CD14-positive monocyte (primary cell): ENCODE data around the gene SLC37A4. TPM values are rescaled to one million over a fixed set of nuclear protein-coding genes. Genes with fewer than 3 reads are reported as not detected.
"Not testable (repeated sequence)": the region's sequence is repeated elsewhere in the genome, so short reads cannot be mapped to it uniquely, and the experiment has no call there.

Experiments used
- DNase-seq, 3 donors: peaks; one replicate each; pipeline ENCODE4 v3.0.0-alpha.2; 2011 to 2022
- H2AFZ ChIP-seq: 2 replicates; pipeline ENCODE4 v1.6.0; 2012; ENCODE audit warnings: mild to moderate bottlenecking, low read depth, low read length, inconsistent platforms; ENCODE audit not compliant: insufficient read depth, poor library complexity, severe bottlenecking
- H3K27ac ChIP-seq, 2 donors: 1 replicate in 1 of 2; 2 replicates in 1 of 2; pipeline ENCODE4 v1.5.1; 2012 to 2013; ENCODE audit warnings: low read length in 2 of 2, control low read depth in 1 of 2, inconsistent platforms in 1 of 2, low read depth in 1 of 2, mild to moderate bottlenecking in 1 of 2
- H3K27me3 ChIP-seq, 2 donors: one replicate each; pipeline versions ENCODE4 v1.6.0 to v1.6.1; 2011 to 2013; ENCODE audit warnings: low read length in 2 of 2; ENCODE audit not compliant: control insufficient read depth in 2 of 2, insufficient read depth in 2 of 2
- H3K36me3 ChIP-seq, 2 donors: replicated peaks in 1 of 2; 1 replicate in 1 of 2; 2 replicates in 1 of 2; pipeline versions ENCODE4 v1.5.1 to v1.6.1; 2012 to 2013; ENCODE audit warnings: low read length in 2 of 2, control low read depth in 1 of 2, inconsistent platforms in 1 of 2, mild to moderate bottlenecking in 1 of 2; ENCODE audit not compliant: insufficient read depth in 2 of 2, control insufficient read depth in 1 of 2
- H3K4me1 ChIP-seq, 2 donors: 1 replicate in 1 of 2; 2 replicates in 1 of 2; pipeline versions ENCODE4 v1.5.1 to v1.6.1; 2012 to 2013; ENCODE audit warnings: low read length in 2 of 2, control low read depth in 1 of 2, inconsistent platforms in 1 of 2, mild to moderate bottlenecking in 1 of 2, moderate library complexity in 1 of 2; ENCODE audit not compliant: insufficient read depth in 2 of 2, control insufficient read depth in 1 of 2
- H3K4me2 ChIP-seq: replicated peaks from 2 replicates; pipeline ENCODE3; 2012; ENCODE audit warnings: low read length, moderate library complexity, mild to moderate bottlenecking; ENCODE audit not compliant: poor library complexity, severe bottlenecking; ENCODE audit errors: extremely low read depth
- H3K4me3 ChIP-seq, 3 experiments: fragments of 200-600 bp in 1 of 3; sonication (generic) in 1 of 3; replicated peaks in 1 of 3; 1 replicate in 2 of 3; 2 replicates in 1 of 3; pipeline ENCODE4 v1.5.1; 2011 to 2013; ENCODE audit warnings: low read length in 3 of 3, mild to moderate bottlenecking in 3 of 3, control low read depth in 2 of 3, low read depth in 2 of 3, inconsistent platforms in 1 of 3, moderate library complexity in 1 of 3
- H3K79me2 ChIP-seq: 2 replicates; pipeline ENCODE4 v1.6.0; 2012; ENCODE audit warnings: mild to moderate bottlenecking, control low read depth, inconsistent platforms, low read length, moderate library complexity; ENCODE audit not compliant: insufficient read depth
- H3K9ac ChIP-seq: 2 replicates; pipeline ENCODE4 v1.6.0; 2017; ENCODE audit warnings: low read length, mild to moderate bottlenecking; ENCODE audit not compliant: insufficient read depth, poor library complexity, severe bottlenecking
- H3K9me3 ChIP-seq, 2 donors: replicated peaks in 1 of 2; 1 replicate in 1 of 2; 2 replicates in 1 of 2; pipeline versions ENCODE4 v1.5.1 to v1.6.1; 2012 to 2013; ENCODE audit warnings: low read length in 2 of 2, control low read depth in 1 of 2; ENCODE audit not compliant: control insufficient read depth in 1 of 2, insufficient read depth in 1 of 2
- H4K20me1 ChIP-seq: 2 replicates; pipeline ENCODE4 v1.6.0; 2012; ENCODE audit warnings: mild to moderate bottlenecking, low read length, control low read depth, moderate library complexity; ENCODE audit not compliant: insufficient read depth
- H3K27ac Mint-ChIP-seq, 7 donors: one replicate each; pipeline ENCODE4 v1.8.0; 2020; ENCODE audit warnings: mild to moderate bottlenecking in 7 of 7, mixed read lengths in 7 of 7, moderate library complexity in 6 of 7, inconsistent platforms in 2 of 7
- H3K27me3 Mint-ChIP-seq, 3 donors: one replicate each; pipeline ENCODE4 v1.8.0; 2021 to 2022; ENCODE audit warnings: low read depth in 3 of 3, mild to moderate bottlenecking in 3 of 3, mixed read lengths in 3 of 3, moderate library complexity in 3 of 3, inconsistent platforms in 1 of 3
- H3K36me3 Mint-ChIP-seq, 2 donors: one replicate each; pipeline ENCODE4 v1.8.0; 2020; ENCODE audit warnings: mixed read lengths in 2 of 2, inconsistent platforms in 1 of 2, mild to moderate bottlenecking in 1 of 2
- H3K4me1 Mint-ChIP-seq: one replicate; pipeline ENCODE4 v1.8.0; 2020; ENCODE audit warnings: mild to moderate bottlenecking, mixed read lengths
- H3K4me3 Mint-ChIP-seq, 2 donors: one replicate each; pipeline ENCODE4 v1.8.0; 2020; ENCODE audit warnings: mild to moderate bottlenecking in 2 of 2, mixed read lengths in 2 of 2, moderate library complexity in 1 of 2
- H3K9me3 Mint-ChIP-seq, 7 donors: one replicate each; pipeline ENCODE4 v1.8.0; 2020 to 2022; ENCODE audit warnings: mixed read lengths in 7 of 7, mild to moderate bottlenecking in 6 of 7, moderate library complexity in 6 of 7, inconsistent platforms in 2 of 7
- CTCF ChIP-seq: fragments of 200-600 bp; IDR thresholded peaks from one replicate; pipeline ENCODE4 v1.8.0; 2022; ENCODE audit warnings: antibody characterized with exemption, mild to moderate bottlenecking
- WGBS: methylation state at CpG from one replicate; pipeline ENCODE4 v1.1.5; 2013; ENCODE audit warnings: missing lambda C conversion rate; ENCODE audit not compliant: insufficient coverage; 5-methylcytosine and 5-hydroxymethylcytosine counted together
- intact Hi-C, 2 donors: fragments of 100-400 bp; cut with micrococcal nuclease; formaldehyde crosslinking; loops; one replicate each; pipeline versions ENCODE4 v1.15.0 to v1.15.1; 2023
- polyA plus RNA-seq, 3 donors: library from polyadenylated mRNA; depleted of rRNA in 1 of 3; unstranded in 2 of 3; stranded (reverse) in 1 of 3; fragments of 300-500 nt in 2 of 3; fragments of >200 nt in 1 of 3; fragmentation: Illumina TruSeq in 2 of 3; gene quantifications; 1 replicate in 2 of 3; 2 replicates in 1 of 3; pipeline ENCODE4 v1.2.3, GENCODE V29; 2012 to 2021

Gene SLC37A4
- polyA plus RNA-seq, 3 donors = 5.9 to 8.0 (median 7.2) TPM

GRCh38 chr11:119038884-119039283 is 8.2 kb upstream of the SLC37A4 start:
- intact Hi-C loops = no loop called here

GRCh38 chr11:119034813-119035212 is 4.1 kb upstream of the SLC37A4 start:
- peaks cover 12% of the 10 kb centered on the region for H3K4me1 Mint-ChIP-seq
- H3K4me3 ChIP-seq = no peak overlapping the region

More at GRCh38 chr11:119038884-119039283, 8.2 kb upstream of the SLC37A4 start:
- Mint-ChIP-seq H3K36me3 (no peaks in the 10 kb centered on the region), H3K4me3 (no peak overlapping the region), H3K4me1 (peaks cover 11% of the 10 kb centered on the region), H3K27me3 (peaks cover 0 to 5% (median 2%) of the 10 kb centered on the region in 3 donors), H3K27ac (no peak overlapping the region), H3K9me3 (no peaks in the 10 kb centered on the region)
- Histone ChIP-seq H3K9me3 (no peaks in the 10 kb centered on the region), H3K27me3 (no peaks in the 10 kb centered on the region), H3K4me3 (no peak overlapping the region), H3K27ac (no peak overlapping the region), H3K36me3 (no peaks in the 10 kb centered on the region), H2AFZ (no peak overlapping the region), H3K4me2 (no peak overlapping the region), H3K9ac (no peak overlapping the region), H4K20me1 (no peaks in the 10 kb centered on the region), H3K4me1 (no peaks in the 10 kb centered on the region), H3K79me2 (no peaks in the 10 kb centered on the region)
- TF ChIP-seq CTCF = no peak
- no peak for DNase-seq
- WGBS = 90% methylated on average over 3 of the region's 5 CpGs

GRCh38 chr11:119033421-119033820 is 2.7 kb upstream of the SLC37A4 start:
- WGBS = no CpG with 5 or more reads among the region's 10 CpGs
- not testable (repeated sequence) for H3K27ac Mint-ChIP-seq, H3K4me3 ChIP-seq, H3K9me3 ChIP-seq, H3K9ac ChIP-seq, H3K27me3 Mint-ChIP-seq, H4K20me1 ChIP-seq, H3K9me3 Mint-ChIP-seq, H3K36me3 Mint-ChIP-seq, H3K79me2 ChIP-seq, H3K4me3 Mint-ChIP-seq, DNase-seq, H3K27ac ChIP-seq, H3K36me3 ChIP-seq, H2AFZ ChIP-seq, H3K4me2 ChIP-seq, H3K27me3 ChIP-seq
- H3K4me1 ChIP-seq = peaks cover 8 to 15% of the 10 kb centered on the region in 2 donors
- intact Hi-C loops = loop anchor here in 1 of 2 donors (5.0 kb wide), 1 partner anchor 36 kb away; the partner anchor contains the start of gene CENATAC
- peaks cover 16% of the 10 kb centered on the region for H3K4me1 Mint-ChIP-seq

More at GRCh38 chr11:119034813-119035212, 4.1 kb upstream of the SLC37A4 start:
- intact Hi-C loops = loop anchor here in 1 of 2 donors (5.0 kb wide), 1 partner anchor 38 kb away; the partner anchor contains the start of gene CENATAC
- no peaks in the 10 kb centered on the region for H3K9me3 Mint-ChIP-seq
- WGBS = 94% methylated on average over 3 of the region's 3 CpGs
- Histone ChIP-seq H3K9ac (no peak overlapping the region), H3K4me1 (peaks cover 6 to 7% of the 10 kb centered on the region in 2 donors), H3K36me3 (no peaks in the 10 kb centered on the region), H3K79me2 (no peaks in the 10 kb centered on the region), H3K4me2 (no peak overlapping the region), H3K27ac (no peak overlapping the region), H3K27me3 (no peaks in the 10 kb centered on the region), H2AFZ (no peak overlapping the region), H3K9me3 (no peaks in the 10 kb centered on the region), H4K20me1 (no peaks in the 10 kb centered on the region)
- no peak overlapping the region for H3K4me3 Mint-ChIP-seq
- DNase-seq = no peak
- peaks cover 0 to 3% (median 2%) of the 10 kb centered on the region in 3 donors for H3K27me3 Mint-ChIP-seq
- H3K27ac Mint-ChIP-seq = no peak overlapping the region
- TF ChIP-seq CTCF = no peak
- no peaks in the 10 kb centered on the region for H3K36me3 Mint-ChIP-seq
